NCI-H2107 (cell line): ENCODE data around the gene TYW3.
"Not testable (repeated sequence)": the region's sequence is repeated elsewhere in the genome, so short reads cannot be mapped to it uniquely, and the experiment has no call there.

Source experiments
- DNase-seq: peaks from one replicate; lab custom pipeline; 2025; lab: John Stamatoyannopoulos, UW

The TYW3 gene

GRCh38 chr1:74731399-74732052, 1.4 kb upstream of the TYW3 start:
- DNase-seq, result no peak

GRCh38 chr1:74732071-74732946, 643 bp upstream of the TYW3 start:
- not testable (repeated sequence) for DNase-seq

- peak; percentile 36 for DNase-seq
Measured at GRCh38 chr1:74733604-74734484, 892 bp downstream of the TYW3 start.

GRCh38 chr1:74737333-74737732, 4.4 kb downstream of the TYW3 start:
- no peak for DNase-seq

GRCh38 chr1:74740307-74740980, 7.5 kb downstream of the TYW3 start:
- DNase-seq, result not testable (repeated sequence)

- DNase-seq, result not testable (repeated sequence)
Measured at GRCh38 chr1:74745247-74745646, 12.3 kb downstream of the TYW3 start.

GRCh38 chr1:74748960-74749359, 16.0 kb downstream of the TYW3 start:
- DNase-seq, result no peak

- no peak for DNase-seq
Measured at GRCh38 chr1:74753104-74753503, 20.2 kb downstream of the TYW3 start.

- no peak for DNase-seq
Measured at GRCh38 chr1:74755475-74755874, 22.5 kb downstream of the TYW3 start.

GRCh38 chr1:74756650-74757049, 23.7 kb downstream of the TYW3 start:
- not testable (repeated sequence) for DNase-seq

GRCh38 chr1:74763807-74764206, 30.9 kb downstream of the TYW3 start:
- no peak for DNase-seq

- DNase-seq, result no peak
Measured at GRCh38 chr1:74766579-74766978, 33.6 kb downstream of the TYW3 start.

- DNase-seq, result no peak
Measured at GRCh38 chr1:74767490-74767889, 34.5 kb downstream of the TYW3 start.

- no peak for DNase-seq
Measured at GRCh38 chr1:74771913-74772515, 39.1 kb downstream of the TYW3 start.

GRCh38 chr1:74772945-74773344, 40.0 kb downstream of the TYW3 start:
- no peak for DNase-seq

- no peak for DNase-seq
Measured at GRCh38 chr1:74773582-74773981, 40.6 kb downstream of the TYW3 start.

GRCh38 chr1:74775735-74776134, 42.8 kb downstream of the TYW3 start:
- no peak for DNase-seq

- DNase-seq, result no peak
Measured at GRCh38 chr1:74777525-74777924, 44.6 kb downstream of the TYW3 start.

- no peak for DNase-seq
Measured at GRCh38 chr1:74779750-74780149, 46.8 kb downstream of the TYW3 start.

- DNase-seq, result no peak
Measured at GRCh38 chr1:74780594-74780993, 47.6 kb downstream of the TYW3 start.

GRCh38 chr1:74785944-74786343, 53.0 kb downstream of the TYW3 start:
- DNase-seq, result no peak
